Activated CD4-positive, alpha-beta memory T cell treated with anti-CD3 and anti-CD28 coated beads, Interleukin-2, amount 10 ng/mL, durations not matched to agents 7 days and 5 days (primary cell): ENCODE results near the gene SUN5. TPM values are rescaled to one million over a fixed set of nuclear protein-coding genes. Genes with fewer than 3 reads are reported as not detected.
"Not testable (repeated sequence)": the region's sequence is repeated elsewhere in the genome, so short reads cannot be mapped to it uniquely, and the experiment has no call there.

Experiments
- CTCF ChIA-PET: fragments of 350-600 bp; sonication (Branson Sonifier 250); formaldehyde crosslinking; loops from one replicate; lab custom pipeline; 2021; ENCODE audit warnings: antibody characterized with exemption, inconsistent platforms; lab: Charles Lee
- POLR2A ChIA-PET: fragments of 350-600 bp; sonication (Branson Sonifier 250); formaldehyde crosslinking; loops from one replicate; lab custom pipeline; 2021; ENCODE audit warnings: antibody characterized with exemption; lab: Charles Lee
- DNase-seq: peaks from one replicate; pipeline ENCODE4 v3.0.0-alpha.2; 2020
- H3K27ac Mint-ChIP-seq: one replicate; pipeline ENCODE4 v1.8.0; 2021; ENCODE audit warnings: mild to moderate bottlenecking, mixed read lengths
- H3K27me3 Mint-ChIP-seq: one replicate; pipeline ENCODE4 v1.8.0; 2021; ENCODE audit warnings: mixed read lengths
- H3K36me3 Mint-ChIP-seq: one replicate; pipeline ENCODE4 v1.8.0; 2021; ENCODE audit warnings: low read depth, mixed read lengths
- H3K4me1 Mint-ChIP-seq: one replicate; pipeline ENCODE4 v1.8.0; 2021; ENCODE audit warnings: mixed read lengths
- H3K4me3 Mint-ChIP-seq: one replicate; pipeline ENCODE4 v1.8.0; 2021; ENCODE audit warnings: mild to moderate bottlenecking, mixed read lengths
- H3K9me3 Mint-ChIP-seq: one replicate; pipeline ENCODE4 v1.8.0; 2021; ENCODE audit warnings: mixed read lengths
- total RNA-seq, 2 experiments: library from RNA; stranded (reverse); gene quantifications; one replicate each; pipeline ENCODE4 v1.2.3, GENCODE V29; 2021

SUN5 gene, protein sequence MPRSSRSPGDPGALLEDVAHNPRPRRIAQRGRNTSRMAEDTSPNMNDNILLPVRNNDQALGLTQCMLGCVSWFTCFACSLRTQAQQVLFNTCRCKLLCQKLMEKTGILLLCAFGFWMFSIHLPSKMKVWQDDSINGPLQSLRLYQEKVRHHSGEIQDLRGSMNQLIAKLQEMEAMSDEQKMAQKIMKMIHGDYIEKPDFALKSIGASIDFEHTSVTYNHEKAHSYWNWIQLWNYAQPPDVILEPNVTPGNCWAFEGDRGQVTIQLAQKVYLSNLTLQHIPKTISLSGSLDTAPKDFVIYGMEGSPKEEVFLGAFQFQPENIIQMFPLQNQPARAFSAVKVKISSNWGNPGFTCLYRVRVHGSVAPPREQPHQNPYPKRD
- not detected for total RNA-seq

DNA sequence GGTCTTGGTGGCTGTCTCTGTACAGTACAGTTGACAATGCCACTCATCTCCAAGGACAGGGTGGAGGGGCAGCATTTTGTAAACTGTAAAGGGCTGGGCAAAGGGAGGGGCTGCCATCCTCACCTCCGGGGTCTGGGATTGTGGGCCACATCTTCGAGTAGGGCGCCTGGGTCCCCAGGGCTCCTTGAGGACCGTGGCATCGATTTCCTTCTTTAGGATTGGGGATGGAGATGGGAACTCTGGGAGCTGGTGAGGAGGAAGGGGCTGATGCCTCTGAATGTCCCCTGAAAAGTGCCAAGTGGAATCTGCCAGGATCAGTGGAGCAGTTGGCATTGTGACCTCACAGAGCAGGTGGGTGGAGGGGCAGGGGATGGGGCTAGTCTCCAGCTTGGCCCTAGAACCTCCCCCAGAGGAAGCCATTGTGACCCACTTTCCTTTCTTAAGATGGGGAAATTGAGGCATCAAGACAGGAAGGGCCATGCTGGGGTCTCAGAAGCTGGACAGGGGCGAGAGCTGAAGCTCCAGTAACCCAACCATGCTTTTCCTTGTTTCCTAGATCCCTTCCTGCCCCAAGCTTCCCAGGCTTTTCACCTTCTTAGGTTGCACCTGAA lies at the start of gene SUN5:
TSS of gene SUN5 (minus strand) at position 293 of the 611 bp plus-strand sequence. CDS start at position 200, 93 bp downstream.
- peaks cover 4% of the 10 kb centered on the region for H3K9me3 Mint-ChIP-seq
- no peak within 1 kb of the TSS for H3K27ac Mint-ChIP-seq
- H3K4me3 Mint-ChIP-seq = no peak within 1 kb of the TSS
- H3K27me3 Mint-ChIP-seq = no peaks in the 10 kb centered on the region
- POLR2A ChIA-PET = interaction anchor here (1.5 kb wide), 1 partner anchor 102 kb away, joined by 4 read pairs; no protein-coding TSS in a partner anchor
- CTCF ChIA-PET = interaction anchor here (0.6 to 5.0 kb wide), 13 partner anchors 9 to 230 kb away, joined by 3 to 41 read pairs (median 6); no protein-coding TSS in a partner anchor
- H3K4me1 Mint-ChIP-seq = no peaks in the 10 kb centered on the region
- no peak for DNase-seq
- H3K36me3 Mint-ChIP-seq = no peaks in the 10 kb centered on the region

DNA sequence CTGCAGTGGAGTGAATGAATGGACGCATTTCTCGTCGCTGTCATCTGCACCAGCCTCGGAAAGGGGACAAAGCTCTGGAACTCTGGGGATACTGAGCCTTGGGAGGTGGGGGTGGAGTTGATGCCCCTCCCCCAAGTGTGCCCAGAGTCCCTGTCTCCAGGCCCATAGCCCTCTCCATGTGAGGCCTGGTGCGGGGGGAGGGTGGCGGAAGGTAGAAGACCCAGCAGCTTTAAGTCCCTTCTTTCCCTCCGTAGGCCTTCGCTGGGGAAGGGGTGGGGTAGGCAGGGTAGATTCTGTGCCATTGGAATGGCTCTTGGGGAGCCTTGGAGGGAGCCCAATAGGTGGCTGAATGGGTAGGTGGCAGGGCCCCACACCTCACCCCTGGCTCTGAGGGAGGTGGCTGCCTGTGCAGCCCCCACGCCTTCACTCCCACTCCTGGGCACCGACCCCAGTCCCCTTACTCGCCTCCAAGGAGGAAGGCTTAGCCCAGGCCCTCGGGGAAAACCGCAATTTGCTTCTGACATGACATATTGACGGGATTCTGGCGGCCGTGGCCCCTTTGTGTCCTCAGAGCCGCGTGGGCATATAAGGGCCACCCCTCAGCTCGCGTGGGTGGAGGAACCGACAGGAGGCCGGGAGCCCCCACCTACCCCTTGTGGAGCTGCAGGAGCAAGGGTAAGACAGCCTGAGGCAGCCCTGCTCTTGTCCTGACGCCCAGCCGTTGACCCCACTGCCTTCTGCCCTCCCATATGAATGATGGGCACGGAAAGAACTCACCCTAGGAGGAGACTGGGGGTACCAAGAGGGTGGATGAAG lies 49.3 kb upstream of the SUN5 start, which contains the start of gene BPIFB3:
TSS of gene BPIFB3 (plus strand) at position 613 of the 816 bp plus-strand sequence. CDS start 1,533 bp downstream, outside the sequence.
- CTCF ChIA-PET = no interaction called here
- POLR2A ChIA-PET = no interaction called here
- Mint-ChIP-seq H3K27ac (no peak within 1 kb of the TSS), H3K4me3 (no peak within 1 kb of the TSS), H3K9me3 (no peaks in the 10 kb centered on the region), H3K27me3 (no peaks in the 10 kb centered on the region), H3K36me3 (no peaks in the 10 kb centered on the region), H3K4me1 (no peaks in the 10 kb centered on the region)
- DNase-seq = no peak

DNA sequence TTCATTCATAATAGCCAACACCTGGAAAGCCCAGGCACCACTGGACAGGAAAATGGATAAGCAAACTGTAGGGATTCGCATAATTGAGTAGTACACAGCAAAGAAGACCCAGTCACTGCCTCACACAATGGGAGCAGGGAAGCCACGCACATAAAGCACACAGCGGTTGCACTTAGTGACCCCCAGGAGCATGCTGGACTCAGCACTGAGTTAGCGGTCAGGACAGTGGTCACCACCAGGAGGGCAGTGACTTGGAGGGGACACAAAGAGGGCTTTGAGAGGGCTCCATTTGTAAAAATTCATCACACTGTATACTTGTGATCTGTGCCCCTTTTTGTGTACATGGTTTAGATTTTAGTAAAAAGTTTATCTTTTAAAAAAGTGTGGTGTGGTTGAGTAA lies 47.1 kb upstream of the SUN5 start:
- Mint-ChIP-seq H3K27me3 (no peaks in the 10 kb centered on the region), H3K4me1 (no peaks in the 10 kb centered on the region), H3K27ac (no peak overlapping the region), H3K4me3 (no peak overlapping the region), H3K9me3 (peaks cover 2% of the 10 kb centered on the region), H3K36me3 (no peaks in the 10 kb centered on the region)
- CTCF ChIA-PET = no interaction called here
- POLR2A ChIA-PET = no interaction called here
- DNase-seq = no peak

DNA sequence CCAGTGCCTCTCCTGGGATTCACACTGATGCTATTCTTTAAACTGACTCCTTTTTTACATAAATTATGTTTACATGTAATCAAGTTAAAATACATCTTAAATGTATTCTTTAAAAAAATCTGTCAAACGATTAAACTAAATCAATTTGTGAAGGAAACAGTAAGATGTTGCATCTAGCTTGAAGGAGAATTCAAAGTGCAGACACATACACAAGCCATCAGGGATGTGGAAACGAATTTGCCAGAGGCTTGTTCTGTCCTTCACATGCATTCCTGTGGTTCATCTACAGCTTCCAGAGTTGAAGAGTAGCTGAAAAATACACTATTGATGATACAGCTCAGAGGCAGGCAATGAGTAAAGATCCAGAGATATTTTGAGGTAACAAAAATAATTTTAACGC lies 42.2 kb upstream of the SUN5 start:
- Mint-ChIP-seq H3K27me3 (no peaks in the 10 kb centered on the region), H3K9me3 (peaks cover 11% of the 10 kb centered on the region), H3K4me1 (no peaks in the 10 kb centered on the region), H3K27ac (no peak overlapping the region), H3K4me3 (no peak overlapping the region), H3K36me3 (no peaks in the 10 kb centered on the region)
- no peak for DNase-seq
- CTCF ChIA-PET = no interaction called here
- POLR2A ChIA-PET = no interaction called here

DNA sequence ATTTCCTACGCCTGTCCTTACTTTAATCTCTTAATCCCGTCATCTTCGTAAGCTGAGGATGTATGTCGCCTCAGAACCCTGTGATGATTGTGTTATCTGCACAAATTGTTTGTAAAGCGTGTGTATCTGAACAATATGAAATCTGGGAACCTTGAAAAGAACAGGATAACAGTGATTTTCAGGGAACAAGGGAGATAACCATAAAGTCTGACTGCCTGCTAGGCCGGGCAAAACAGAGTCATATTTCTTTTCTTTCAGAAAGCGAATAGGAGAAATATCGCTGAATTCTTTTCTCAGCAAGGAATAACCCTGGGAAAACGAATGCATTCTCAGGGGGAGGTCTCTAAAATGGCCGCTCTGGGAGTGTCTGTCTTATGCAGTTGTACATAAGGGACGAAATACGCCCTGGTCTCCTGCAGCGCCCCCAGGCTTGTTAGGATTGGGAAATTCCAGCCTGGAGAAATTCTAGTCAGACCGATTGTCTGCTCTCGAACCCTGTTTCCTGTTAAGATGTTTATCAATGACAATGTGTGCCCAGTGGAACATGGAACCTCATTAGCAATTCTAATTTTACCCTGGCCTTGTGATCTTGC lies 41.0 kb upstream of the SUN5 start:
- H3K27ac Mint-ChIP-seq, CTCF ChIA-PET, H3K4me3 Mint-ChIP-seq, POLR2A ChIA-PET, H3K36me3 Mint-ChIP-seq, H3K4me1 Mint-ChIP-seq, DNase-seq, H3K27me3 Mint-ChIP-seq: not testable (repeated sequence)
- peaks cover 11% of the 10 kb centered on the region for H3K9me3 Mint-ChIP-seq

DNA sequence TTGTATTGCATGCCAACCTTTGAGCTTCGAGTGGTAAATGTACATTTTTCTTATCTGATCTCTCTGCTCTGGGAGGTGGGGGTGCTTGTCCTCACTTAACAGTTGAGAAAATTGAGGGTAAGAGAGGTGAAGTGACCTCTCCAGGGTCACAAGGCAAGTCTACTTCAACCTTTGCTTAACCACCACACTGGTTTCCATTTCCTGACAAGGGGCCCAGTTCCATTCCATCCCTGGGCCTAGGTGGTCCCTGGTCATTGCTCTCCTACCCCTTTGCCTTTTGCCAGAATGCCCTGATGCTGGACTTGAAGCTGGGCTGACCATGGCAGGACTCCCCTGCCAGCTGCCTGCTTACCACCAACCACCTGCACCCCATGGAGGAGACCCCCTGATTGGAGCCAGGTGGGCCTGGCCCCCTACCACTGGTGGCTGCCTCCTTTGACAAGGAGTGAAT lies 39.5 kb upstream of the SUN5 start:
- POLR2A ChIA-PET = no interaction called here
- Mint-ChIP-seq H3K27me3 (no peaks in the 10 kb centered on the region), H3K4me3 (no peak overlapping the region), H3K27ac (no peak overlapping the region), H3K9me3 (peaks cover 11% of the 10 kb centered on the region), H3K36me3 (no peaks in the 10 kb centered on the region), H3K4me1 (no peaks in the 10 kb centered on the region)
- no peak for DNase-seq
- CTCF ChIA-PET = interaction anchor here (0.5 kb wide), 1 partner anchor 1107 kb away, joined by 3 read pairs; no protein-coding TSS in a partner anchor

DNA sequence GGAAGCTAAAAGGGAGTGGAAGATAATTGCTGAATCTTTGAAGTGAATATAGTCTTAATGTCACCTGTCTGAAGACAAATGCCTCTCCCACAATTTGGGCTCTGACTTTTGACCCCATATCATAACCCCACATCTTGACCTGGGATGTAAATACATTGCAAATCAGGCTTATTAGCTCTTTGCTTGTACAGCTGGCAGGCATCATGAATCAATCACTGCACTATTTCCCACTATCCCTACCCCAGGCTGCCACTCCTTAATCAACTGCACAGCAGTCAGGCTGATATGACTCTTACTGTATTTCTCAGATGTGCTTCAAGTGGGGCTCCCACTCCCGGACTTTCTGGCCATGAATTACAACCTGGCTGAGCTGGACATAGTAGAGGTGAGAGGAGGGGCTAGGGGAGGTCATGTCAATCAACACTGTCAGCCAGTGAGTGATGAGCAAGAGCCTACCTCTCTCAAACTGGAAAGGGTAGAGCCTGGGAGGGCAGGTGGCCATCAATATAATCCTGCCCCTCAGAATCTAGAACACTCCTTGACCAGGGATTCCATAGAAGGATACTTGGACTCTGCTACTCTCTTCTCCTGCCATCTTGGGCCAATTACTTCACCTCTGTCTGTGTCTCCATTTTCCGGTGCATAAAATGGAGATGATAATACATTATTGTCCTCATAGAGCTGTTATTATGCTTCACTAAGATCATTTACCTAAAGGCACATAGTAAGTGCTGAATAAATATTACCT lies 38.9 kb upstream of the SUN5 start:
- H3K36me3 Mint-ChIP-seq = no peaks in the 10 kb centered on the region
- CTCF ChIA-PET = no interaction called here
- DNase-seq = no peak
- no peaks in the 10 kb centered on the region for H3K27me3 Mint-ChIP-seq
- no peak overlapping the region for H3K4me3 Mint-ChIP-seq
- no peak overlapping the region for H3K27ac Mint-ChIP-seq
- no peaks in the 10 kb centered on the region for H3K4me1 Mint-ChIP-seq
- peaks cover 11% of the 10 kb centered on the region for H3K9me3 Mint-ChIP-seq
- POLR2A ChIA-PET = no interaction called here

DNA sequence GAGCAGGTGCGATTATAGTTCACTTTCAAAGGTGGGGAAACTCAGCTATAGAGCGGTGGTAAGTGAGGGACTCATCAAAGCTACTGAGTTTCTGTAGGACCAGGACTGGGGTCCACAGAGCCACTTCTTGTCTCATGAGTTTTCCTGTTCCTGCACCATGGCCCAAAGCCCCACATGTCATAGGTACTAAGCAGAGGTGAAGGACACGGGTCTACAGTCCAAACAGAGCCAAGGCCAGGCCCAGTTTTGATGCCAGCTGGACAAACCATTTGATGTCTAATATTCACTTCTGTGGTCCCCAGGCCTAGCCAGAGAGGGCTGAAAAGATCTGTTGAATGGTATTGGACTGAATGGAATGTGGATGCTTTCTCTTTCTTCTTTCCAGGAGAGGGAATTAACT lies 38.2 kb upstream of the SUN5 start:
- H3K4me3 Mint-ChIP-seq = no peak overlapping the region
- H3K27ac Mint-ChIP-seq = no peak overlapping the region
- DNase-seq = no peak
- ChIA-PET POLR2A (no interaction called here), CTCF (no interaction called here)
- no peaks in the 10 kb centered on the region for H3K27me3 Mint-ChIP-seq
- peaks cover 11% of the 10 kb centered on the region for H3K9me3 Mint-ChIP-seq
- H3K36me3 Mint-ChIP-seq = no peaks in the 10 kb centered on the region
- H3K4me1 Mint-ChIP-seq = no peaks in the 10 kb centered on the region

DNA sequence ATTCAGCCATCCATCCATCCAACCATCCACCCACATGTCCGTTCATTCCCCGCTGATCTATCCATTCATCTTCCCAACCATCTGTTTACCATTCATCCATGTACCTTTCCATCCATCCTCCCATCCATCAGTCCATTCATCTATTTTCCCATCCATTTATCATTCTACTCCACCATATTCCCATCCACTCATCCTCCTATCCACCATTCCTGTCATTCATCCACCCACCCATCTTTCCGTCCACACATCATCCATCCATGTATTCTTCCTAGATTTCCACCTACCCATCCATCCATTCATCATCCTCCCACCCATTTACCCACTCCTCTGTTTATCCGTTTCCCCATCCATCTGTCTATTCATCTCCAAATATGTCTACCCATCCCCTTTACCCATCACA lies 34.0 kb upstream of the SUN5 start:
- no peak overlapping the region for H3K4me3 Mint-ChIP-seq
- ChIA-PET POLR2A (no interaction called here), CTCF (no interaction called here)
- DNase-seq = no peak
- H3K36me3 Mint-ChIP-seq = no peaks in the 10 kb centered on the region
- H3K27me3 Mint-ChIP-seq = no peaks in the 10 kb centered on the region
- no peaks in the 10 kb centered on the region for H3K9me3 Mint-ChIP-seq
- H3K4me1 Mint-ChIP-seq = no peaks in the 10 kb centered on the region
- no peak overlapping the region for H3K27ac Mint-ChIP-seq

DNA sequence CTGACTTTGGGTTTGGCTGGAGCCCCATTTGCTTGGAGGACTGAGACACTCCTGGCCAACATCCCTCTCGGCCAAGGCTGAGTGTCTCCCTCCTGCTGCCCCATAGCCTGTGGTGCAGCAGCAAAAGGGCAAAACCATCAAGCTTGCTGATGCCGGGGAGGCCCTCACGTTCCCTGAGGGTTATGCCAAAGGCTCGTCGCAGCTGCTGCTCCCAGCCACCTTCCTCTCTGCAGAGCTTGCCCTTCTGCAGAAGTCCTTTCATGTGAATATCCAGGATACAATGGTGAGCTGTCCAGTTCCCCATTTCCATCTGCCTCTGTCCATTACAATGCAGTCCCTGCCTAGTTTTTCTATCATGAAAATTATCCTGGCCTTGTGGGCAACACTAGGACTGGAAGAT lies 33.2 kb upstream of the SUN5 start:
- Mint-ChIP-seq H3K4me3 (no peak overlapping the region), H3K36me3 (no peaks in the 10 kb centered on the region), H3K27ac (no peak overlapping the region), H3K27me3 (no peaks in the 10 kb centered on the region), H3K9me3 (no peaks in the 10 kb centered on the region), H3K4me1 (no peaks in the 10 kb centered on the region)
- DNase-seq = no peak
- ChIA-PET CTCF (no interaction called here), POLR2A (no interaction called here)

DNA sequence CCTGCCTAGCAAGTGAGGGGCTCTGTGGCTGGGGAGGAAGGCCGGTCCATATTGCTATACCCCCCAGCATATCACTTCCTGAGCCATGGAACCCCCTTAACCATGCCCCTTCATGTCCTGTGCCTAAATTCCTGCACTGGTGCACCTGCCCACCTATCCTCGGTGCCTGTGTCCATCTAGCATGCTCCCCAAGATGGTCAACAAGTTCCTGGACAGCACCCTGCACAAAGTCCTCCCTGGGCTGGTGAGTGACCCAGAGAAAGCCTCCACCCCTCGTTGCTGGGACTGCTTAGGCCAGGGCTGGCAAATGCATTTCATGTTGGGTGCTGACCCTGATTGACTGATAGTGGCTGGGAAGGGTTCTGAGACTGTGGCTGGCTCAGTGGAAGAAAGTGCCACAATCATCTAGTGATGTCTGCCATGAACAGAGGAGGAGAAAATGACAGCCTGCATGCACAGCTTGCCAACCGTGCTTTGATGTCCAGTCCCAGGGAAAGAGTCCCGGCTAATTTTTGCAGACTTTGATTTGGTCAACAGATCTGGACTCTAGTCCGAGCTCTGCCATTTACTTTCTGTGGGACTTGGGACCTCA lies 30.8 kb upstream of the SUN5 start:
- ChIA-PET POLR2A (no interaction called here), CTCF (no interaction called here)
- H3K27ac Mint-ChIP-seq = no peak overlapping the region
- no peaks in the 10 kb centered on the region for H3K9me3 Mint-ChIP-seq
- H3K4me3 Mint-ChIP-seq = no peak overlapping the region
- no peaks in the 10 kb centered on the region for H3K4me1 Mint-ChIP-seq
- H3K36me3 Mint-ChIP-seq = no peaks in the 10 kb centered on the region
- DNase-seq = no peak
- no peaks in the 10 kb centered on the region for H3K27me3 Mint-ChIP-seq

DNA sequence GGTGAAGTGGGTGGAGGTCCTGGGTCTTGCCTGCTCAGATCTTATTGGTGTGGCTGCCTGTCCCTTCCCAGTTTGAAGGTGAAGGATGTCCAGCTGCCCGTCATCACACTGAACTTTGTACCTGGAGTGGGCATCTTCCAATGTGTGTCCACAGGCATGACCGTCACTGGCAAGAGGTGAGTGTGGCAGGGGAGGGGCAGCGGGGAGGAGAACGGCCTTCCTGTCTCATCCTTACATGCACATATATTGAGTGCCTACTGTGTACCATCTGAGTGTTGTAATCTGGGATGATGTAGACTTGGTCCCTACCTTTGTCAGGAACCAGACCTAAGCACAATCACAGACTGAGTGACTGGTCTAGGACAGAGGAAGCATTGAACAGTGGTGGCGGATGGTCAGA lies 29.9 kb upstream of the SUN5 start:
- Mint-ChIP-seq H3K9me3 (no peaks in the 10 kb centered on the region), H3K27me3 (no peaks in the 10 kb centered on the region), H3K4me3 (no peak overlapping the region), H3K4me1 (no peaks in the 10 kb centered on the region), H3K27ac (no peak overlapping the region), H3K36me3 (no peaks in the 10 kb centered on the region)
- CTCF ChIA-PET = no interaction called here
- POLR2A ChIA-PET = no interaction called here
- no peak for DNase-seq
